Eye (tissue), 1 donor: ENCODE results near the gene NDUFA5.

Source experiments
- DNase-seq: peaks from one replicate; pipeline ENCODE4 v3.0.0-alpha.2; 2015

NDUFA5 gene

GRCh38 chr7:123500878-123501489 is 56.6 kb downstream of the NDUFA5 start:
- no peak for DNase-seq

DNA sequence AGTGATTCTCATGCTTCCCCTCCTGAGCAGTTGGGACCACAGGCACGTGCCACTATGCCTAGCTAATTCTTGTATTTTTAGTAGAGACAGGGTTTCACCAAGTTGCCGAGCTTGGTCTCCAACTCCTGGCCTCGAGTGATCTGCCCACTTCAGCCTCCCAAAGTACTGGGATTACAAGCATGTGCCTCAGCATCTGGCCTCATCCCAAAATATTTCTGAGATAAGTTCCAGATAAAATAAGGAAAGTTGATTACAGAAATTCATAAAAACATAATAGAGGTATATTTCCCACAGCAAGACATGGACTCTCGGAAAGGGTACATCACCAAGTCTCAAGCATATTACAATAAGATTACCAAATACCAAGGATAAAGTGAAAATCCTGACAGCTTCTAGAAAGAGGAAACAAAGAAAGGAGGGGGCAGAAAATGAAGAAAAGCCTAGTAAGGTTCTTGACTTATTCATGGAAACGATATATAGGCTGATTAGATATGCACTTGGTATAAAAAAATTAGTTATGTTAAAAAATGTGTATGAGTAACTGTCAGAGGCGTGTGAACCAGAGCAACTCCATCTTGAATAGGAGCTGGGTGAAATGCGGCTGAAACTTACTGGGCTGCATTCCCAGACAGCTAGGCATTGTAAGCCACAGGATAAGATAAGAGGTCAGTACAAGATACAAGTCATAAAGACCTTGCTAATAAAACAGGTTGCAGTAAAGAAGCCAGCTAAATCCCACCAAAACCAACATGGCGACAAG is 58.2 kb downstream of the NDUFA5 start:
- DNase-seq: no peak

GRCh38 chr7:123498601-123499000 is 59.0 kb downstream of the NDUFA5 start:
- no peak for DNase-seq

- DNase-seq: no peak
Observed at GRCh38 chr7:123498031-123498430, 59.6 kb downstream of the NDUFA5 start.

- DNase-seq: peak; percentile 72
Observed at GRCh38 chr7:123494193-123494796, 63.3 kb downstream of the NDUFA5 start.

DNA sequence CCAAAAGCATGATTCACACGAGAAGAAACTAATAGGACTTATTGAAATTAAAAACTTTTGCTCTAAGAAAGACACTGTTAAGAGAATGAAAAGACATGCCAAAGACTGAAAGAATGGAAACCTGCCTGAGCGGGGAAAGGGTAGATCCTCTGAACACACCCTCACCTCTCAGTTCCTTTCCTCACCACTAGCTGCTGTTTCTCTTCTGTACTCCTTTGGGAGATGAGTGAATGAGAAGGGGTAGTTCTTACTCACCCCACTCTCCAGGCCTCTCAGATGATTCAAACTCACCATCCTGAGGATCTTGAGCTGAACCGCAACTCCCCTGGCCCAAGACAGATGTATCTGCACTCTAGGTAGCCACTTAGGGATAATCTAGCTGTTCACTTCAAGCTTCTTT is 65.1 kb downstream of the NDUFA5 start:
- DNase-seq: no peak
